Thyroid gland (tissue), 4 donors: ENCODE data around the gene TRIM46. TPM values are rescaled to one million over a fixed set of nuclear protein-coding genes. Genes with fewer than 3 reads are reported as not detected.
"Not testable (repeated sequence)": the region's sequence is repeated elsewhere in the genome, so short reads cannot be mapped to it uniquely, and the experiment has no call there.

Experiments
- DNase-seq, 2 donors: peaks; one replicate each; pipeline ENCODE4 v3.0.0-alpha.2; 2019
- H3K27ac ChIP-seq, 3 donors: fragments of 200-600 bp; sonication (generic); 1 replicate in 2 of 3; 2 replicates in 1 of 3; pipeline ENCODE4 v1.5.1; 2016 to 2019; ENCODE audit warnings: mild to moderate bottlenecking in 1 of 3, moderate library complexity in 1 of 3
- H3K27me3 ChIP-seq: fragments of 200-600 bp; sonication (generic); one replicate; pipeline ENCODE4 v1.5.1; 2019
- H3K36me3 ChIP-seq, 2 donors: fragments of 200-600 bp; sonication (generic); one replicate each; pipeline ENCODE4 v1.5.1; 2016 to 2019
- H3K4me1 ChIP-seq, 2 donors: fragments of 200-600 bp; sonication (generic); one replicate each; pipeline ENCODE4 v1.5.1; 2017 to 2019
- H3K4me3 ChIP-seq, 3 donors: fragments of 200-600 bp; sonication (generic); replicated peaks in 1 of 3; 1 replicate in 2 of 3; 2 replicates in 1 of 3; pipeline ENCODE4 v1.5.1; 2016; ENCODE audit warnings: mild to moderate bottlenecking in 1 of 3
- H3K9me3 ChIP-seq: fragments of 200-600 bp; sonication (generic); one replicate; pipeline ENCODE4 v1.5.1; 2017
- POLR2A ChIP-seq, 2 donors: fragments of 450-650 bp; IDR thresholded peaks; one replicate each; pipeline ENCODE4 v1.6.1; 2017; ENCODE audit warnings: antibody characterized with exemption in 2 of 2, mild to moderate bottlenecking in 2 of 2, moderate library complexity in 1 of 2
- WGBS, 2 donors: methylation state at CpG; one replicate each; pipeline ENCODE4 v1.1.5; 2017; 5-methylcytosine and 5-hydroxymethylcytosine counted together
- intact Hi-C: fragments of 100-400 bp; cut with DNase I; formaldehyde crosslinking; loops from one replicate; pipeline ENCODE4 v1.15.1; 2023
- total RNA-seq, 4 donors: library from RNA; depleted of rRNA; stranded (reverse); fragments of >200 nt; gene quantifications; one replicate each; pipeline ENCODE4 v1.2.3, GENCODE V29; 2016
- TF ChIP-seq, protein P1 (sequence below), 6 experiments: fragments of 200-600 bp in 3 of 6; fragments of 450-650 bp in 3 of 6; sonication (generic) in 3 of 6; IDR thresholded peaks; one replicate each; pipeline ENCODE4 v1.5.1; 2016 to 2019; ENCODE audit warnings: antibody characterized with exemption in 6 of 6, mild to moderate bottlenecking in 2 of 6, inconsistent platforms in 1 of 6, moderate library complexity in 1 of 6

TRIM46 gene
- total RNA-seq, 4 donors from 2014 or later: 0.45 TPM; not detected in 3

DNA sequence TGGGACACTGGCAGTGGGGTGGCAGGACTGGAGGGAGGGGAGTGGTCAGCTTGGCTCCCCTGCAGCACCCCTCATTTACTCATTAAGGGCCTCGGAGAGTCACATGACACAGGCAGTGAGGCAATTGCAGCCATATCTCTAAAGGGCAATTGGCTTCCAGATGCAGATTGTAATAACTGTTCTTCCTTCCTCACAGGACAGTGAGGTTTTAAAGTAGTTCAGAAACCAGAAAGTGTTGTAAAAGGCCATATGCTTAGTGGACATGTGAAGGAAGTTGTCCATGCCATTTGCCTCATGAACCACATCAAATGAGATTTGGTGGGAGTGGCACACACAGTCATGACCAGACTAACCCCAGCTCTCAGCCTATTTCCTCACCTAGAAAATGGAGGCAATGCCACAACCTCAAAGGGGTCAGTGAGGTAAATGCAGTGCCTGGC lies 46.0 kb downstream of the TRIM46 start:
- 0 to 29% methylated on average over 1 of the region's 1 CpG for WGBS, 2 donors
- TF ChIP-seq, protein P1, sequence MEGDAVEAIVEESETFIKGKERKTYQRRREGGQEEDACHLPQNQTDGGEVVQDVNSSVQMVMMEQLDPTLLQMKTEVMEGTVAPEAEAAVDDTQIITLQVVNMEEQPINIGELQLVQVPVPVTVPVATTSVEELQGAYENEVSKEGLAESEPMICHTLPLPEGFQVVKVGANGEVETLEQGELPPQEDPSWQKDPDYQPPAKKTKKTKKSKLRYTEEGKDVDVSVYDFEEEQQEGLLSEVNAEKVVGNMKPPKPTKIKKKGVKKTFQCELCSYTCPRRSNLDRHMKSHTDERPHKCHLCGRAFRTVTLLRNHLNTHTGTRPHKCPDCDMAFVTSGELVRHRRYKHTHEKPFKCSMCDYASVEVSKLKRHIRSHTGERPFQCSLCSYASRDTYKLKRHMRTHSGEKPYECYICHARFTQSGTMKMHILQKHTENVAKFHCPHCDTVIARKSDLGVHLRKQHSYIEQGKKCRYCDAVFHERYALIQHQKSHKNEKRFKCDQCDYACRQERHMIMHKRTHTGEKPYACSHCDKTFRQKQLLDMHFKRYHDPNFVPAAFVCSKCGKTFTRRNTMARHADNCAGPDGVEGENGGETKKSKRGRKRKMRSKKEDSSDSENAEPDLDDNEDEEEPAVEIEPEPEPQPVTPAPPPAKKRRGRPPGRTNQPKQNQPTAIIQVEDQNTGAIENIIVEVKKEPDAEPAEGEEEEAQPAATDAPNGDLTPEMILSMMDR (IDR thresholded peaks at IDR 0.05): no peak
- TF ChIP-seq POLR2A (IDR thresholded peaks at IDR 0.05): no peak
- peaks cover 12 to 13% of the 10 kb centered on the region in 2 donors for H3K4me1 ChIP-seq
- no peaks in the 10 kb centered on the region for H3K9me3 ChIP-seq
- H3K27me3 ChIP-seq: no peaks in the 10 kb centered on the region
- H3K27ac ChIP-seq: no peak overlapping the region
- intact Hi-C loops: no loop called here
- no peak overlapping the region for H3K4me3 ChIP-seq
- no peaks in the 10 kb centered on the region for H3K36me3 ChIP-seq
- peak; percentile 48 to 55 for DNase-seq

DNA sequence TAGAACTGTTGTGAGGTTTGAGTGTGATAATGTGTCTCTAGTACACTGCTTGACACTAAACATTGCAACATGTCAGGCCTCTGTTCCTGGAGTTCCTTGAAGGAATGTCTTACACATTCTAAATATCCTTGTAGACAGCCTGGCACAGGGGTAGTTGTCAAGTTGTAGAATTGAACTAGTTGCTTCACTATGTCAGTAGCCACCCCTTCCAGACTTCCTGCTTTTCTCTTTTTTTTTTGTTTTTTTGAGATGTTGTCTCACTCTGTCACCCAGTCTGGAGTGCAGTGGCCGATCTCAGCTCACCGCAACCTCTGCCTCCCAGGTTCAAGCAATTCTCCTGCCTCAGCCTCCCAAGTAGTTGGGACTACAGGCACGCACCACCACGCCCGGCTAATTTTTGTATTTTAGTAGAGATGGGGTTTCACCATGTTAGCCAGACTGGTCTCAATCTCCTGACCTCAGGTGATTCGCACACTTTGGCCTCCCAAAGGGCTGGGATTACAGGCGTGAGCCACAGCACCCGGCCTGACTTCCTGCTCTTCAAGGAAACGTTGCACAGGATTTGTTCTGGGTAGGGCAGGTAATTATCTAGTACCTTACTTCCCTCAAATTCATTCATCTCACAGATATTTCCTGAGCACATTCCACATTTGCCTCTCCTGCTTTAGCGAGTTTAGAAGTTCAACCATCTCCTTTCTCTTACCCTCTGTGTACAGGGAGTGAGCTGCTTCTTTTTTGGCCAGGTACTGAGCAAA lies 46.7 kb downstream of the TRIM46 start:
- H3K4me1 ChIP-seq: peaks cover 15 to 17% of the 10 kb centered on the region in 2 donors
- H3K36me3 ChIP-seq, H3K9me3 ChIP-seq, H3K4me3 ChIP-seq, intact Hi-C loops, H3K27ac ChIP-seq, H3K27me3 ChIP-seq, DNase-seq: not testable (repeated sequence)
- WGBS, 2 donors: 92 to 93% methylated on average over 10 of the region's 10 CpGs

DNA sequence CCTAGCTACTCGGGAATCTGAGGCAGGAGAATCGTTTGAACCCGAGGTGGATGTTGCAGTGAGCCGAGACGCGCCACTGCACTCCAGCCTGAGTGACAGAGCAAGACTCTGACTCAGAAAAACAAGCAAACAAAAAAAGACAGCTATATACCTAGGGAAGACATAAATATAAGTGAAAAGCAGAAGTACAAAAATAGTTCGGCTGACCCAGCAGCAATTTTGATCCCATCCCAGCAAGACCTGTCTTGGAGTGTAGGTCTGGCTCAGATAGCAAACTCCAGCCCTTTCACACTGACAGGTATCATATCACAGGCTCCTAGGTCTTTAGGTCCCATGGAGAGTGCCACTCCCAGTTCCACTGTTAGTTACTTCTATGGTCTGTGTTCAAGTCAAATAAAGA lies 49.4 kb downstream of the TRIM46 start:
- DNase-seq: no peak
- no peaks in the 10 kb centered on the region for H3K9me3 ChIP-seq
- H3K4me3 ChIP-seq: no peak overlapping the region
- WGBS, 2 donors: 80 to 85% methylated on average over 7 of the region's 7 CpGs
- H3K36me3 ChIP-seq: no peaks in the 10 kb centered on the region
- H3K27me3 ChIP-seq: no peaks in the 10 kb centered on the region
- TF ChIP-seq, protein P1 (IDR thresholded peaks at IDR 0.05): no peak
- no peak for TF ChIP-seq POLR2A (IDR thresholded peaks at IDR 0.05)
- peaks cover 29 to 35% of the 10 kb centered on the region in 2 donors for H3K4me1 ChIP-seq
- no peak overlapping the region for H3K27ac ChIP-seq
- intact Hi-C loops: no loop called here

DNA sequence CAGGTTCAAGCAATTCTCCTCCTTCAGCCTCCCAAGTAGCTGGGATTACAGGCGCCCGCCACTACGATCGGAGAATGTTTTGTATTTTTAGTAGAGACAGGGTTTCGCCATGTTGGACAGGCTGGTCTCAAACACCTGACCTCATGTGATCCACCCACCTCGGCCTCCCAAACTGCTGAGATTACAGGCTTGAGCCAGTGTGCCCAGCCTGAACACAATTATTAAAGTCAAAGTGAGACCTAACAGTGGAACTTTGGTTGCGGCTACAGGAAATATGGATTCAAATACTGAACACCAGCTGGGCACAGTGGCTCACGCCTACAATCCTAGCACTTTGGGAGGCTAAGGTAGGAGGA lies 51.7 kb downstream of the TRIM46 start:
- H3K27me3 ChIP-seq, H3K36me3 ChIP-seq, H3K9me3 ChIP-seq: not testable (repeated sequence)

DNA sequence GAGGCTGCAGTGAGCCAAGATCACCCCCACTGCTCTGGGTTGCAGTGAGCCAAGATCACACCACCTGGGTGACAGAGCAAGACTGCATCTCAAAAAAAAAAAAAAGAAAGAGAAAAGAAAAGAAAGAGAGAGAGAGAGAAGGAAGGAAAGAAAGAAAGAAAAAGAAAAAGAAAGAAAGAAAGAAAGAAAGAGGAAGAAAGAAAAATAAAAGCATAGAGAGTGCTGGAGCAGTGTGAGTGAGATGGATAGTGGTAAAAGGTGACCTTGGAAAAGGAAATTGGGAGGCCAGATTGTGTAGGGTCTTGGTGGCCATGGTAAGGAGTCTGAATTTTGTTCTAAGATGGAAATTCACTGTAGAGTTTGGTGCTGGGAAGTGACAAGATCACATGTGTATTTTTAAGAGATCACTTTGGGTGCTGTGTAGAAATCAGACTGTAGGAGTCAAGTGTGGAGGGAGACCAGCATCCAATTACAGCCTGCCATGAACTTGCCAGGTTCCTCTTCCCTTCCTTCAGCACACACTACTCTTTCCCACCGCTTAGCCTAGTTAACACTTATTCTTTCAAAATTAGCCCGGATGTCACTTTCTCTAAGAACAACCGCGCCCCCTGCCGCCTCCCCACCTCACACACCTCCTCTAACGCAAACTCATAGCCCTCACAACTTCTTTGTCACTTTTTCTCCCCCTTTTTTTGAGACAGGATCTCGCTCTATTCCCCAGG lies 52.7 kb downstream of the TRIM46 start:
- WGBS, 2 donors: 3 to 4% methylated on average over 7 of the region's 7 CpGs
- H3K9me3 ChIP-seq: no peaks in the 10 kb centered on the region
- H3K27ac ChIP-seq: peak overlapping the region; percentile 37 to 87 (median 81)
- H3K4me3 ChIP-seq: peak overlapping the region in 2 of 3 donors; percentile 20 to 32
- no peaks in the 10 kb centered on the region for H3K27me3 ChIP-seq
- peaks cover 25 to 32% of the 10 kb centered on the region in 2 donors for H3K4me1 ChIP-seq
- H3K36me3 ChIP-seq: no peaks in the 10 kb centered on the region
- intact Hi-C loops: no loop called here
- DNase-seq: peak; percentile 63 to 73
- TF ChIP-seq, protein P1 (IDR thresholded peaks at IDR 0.05): peak in 4 of 6 experiments; percentile 39 to 63 (median 43)
- TF ChIP-seq POLR2A (IDR thresholded peaks at IDR 0.05): no peak

More for the DNA sequence above, 51.7 kb downstream of the TRIM46 start:
- 82 to 91% methylated on average over 8 of the region's 8 CpGs for WGBS, 2 donors
- Histone ChIP-seq H3K4me1 (peaks cover 25 to 32% of the 10 kb centered on the region in 2 donors), H3K27ac (peak overlapping the region; percentile 34 to 81 (median 63))
- DNase-seq: peak in 1 of 2 donors; percentile 24
- H3K4me3 ChIP-seq, intact Hi-C loops: not testable (repeated sequence)

DNA sequence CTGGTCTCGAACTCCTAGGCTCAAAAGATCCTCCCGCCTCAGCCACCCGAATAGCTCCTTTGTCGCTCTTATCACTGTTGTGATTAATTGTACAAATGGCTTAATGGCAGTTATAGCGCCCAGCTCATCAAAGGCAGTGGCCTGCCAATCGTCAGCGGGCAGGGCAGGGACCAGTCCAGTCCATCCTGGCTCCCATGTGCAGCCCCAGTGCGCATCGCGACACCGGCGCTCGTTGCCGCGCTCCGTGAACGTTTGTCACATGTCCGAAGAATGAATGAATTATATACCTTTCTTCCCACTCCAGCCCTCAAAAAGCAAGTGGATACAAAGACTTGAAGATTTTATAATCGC lies 53.2 kb downstream of the TRIM46 start:
- H3K36me3 ChIP-seq: no peaks in the 10 kb centered on the region
- TF ChIP-seq POLR2A (IDR thresholded peaks at IDR 0.05): no peak
- TF ChIP-seq, protein P1 (IDR thresholded peaks at IDR 0.05): no peak
- peaks cover 25 to 32% of the 10 kb centered on the region in 2 donors for H3K4me1 ChIP-seq
- intact Hi-C loops: no loop called here
- H3K4me3 ChIP-seq: peak overlapping the region; percentile 12 to 32 (median 20)
- peak overlapping the region; percentile 37 to 87 (median 81) for H3K27ac ChIP-seq
- DNase-seq: peak; percentile 53 to 63
- WGBS, 2 donors: 1% methylated on average over 19 of the region's 19 CpGs
- no peaks in the 10 kb centered on the region for H3K9me3 ChIP-seq
- H3K27me3 ChIP-seq: no peaks in the 10 kb centered on the region
